SU-DHL-6 (cell line): ENCODE measurements around the gene SMR3B.

ENCODE experiments used
- EZH2phosphoT487 ChIP-seq: fragments of 200-600 bp; sonication (generic), shearing (Covaris generic); conservative IDR thresholded peaks from 2 replicates; pipeline ENCODE4 v1.6.1; 2018; ENCODE audit warnings: mild to moderate bottlenecking, antibody characterized with exemption, low read length, moderate library complexity, mixed read lengths
- TF ChIP-seq, protein P1 (sequence below): fragments of 200-600 bp; sonication (generic); IDR thresholded peaks from one replicate; pipeline ENCODE4 v1.5.1; 2017; ENCODE audit warnings: antibody characterized with exemption, mild to moderate bottlenecking, low read length, moderate library complexity; ENCODE audit not compliant: insufficient read depth, poor library complexity, severe bottlenecking

DNA sequence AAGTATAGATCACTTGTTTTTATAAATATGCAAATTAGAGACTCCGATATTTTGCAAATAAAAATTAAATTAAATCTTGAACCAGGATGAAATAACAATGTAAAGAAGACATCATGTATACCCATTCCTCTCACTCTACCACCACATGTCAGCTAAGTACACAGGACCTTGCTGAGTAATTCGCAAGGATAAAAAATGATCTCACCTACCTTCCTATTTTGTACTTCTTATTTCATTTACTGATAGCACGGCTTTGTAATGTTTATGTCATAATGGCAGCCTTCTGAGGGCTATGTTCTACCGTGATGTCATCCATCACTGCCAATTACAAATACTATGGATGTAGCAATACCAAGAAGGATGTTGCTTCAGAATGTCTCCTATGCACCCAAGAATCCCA lies 10.9 kb upstream of the SMR3B start:
- TF ChIP-seq, protein P1, sequence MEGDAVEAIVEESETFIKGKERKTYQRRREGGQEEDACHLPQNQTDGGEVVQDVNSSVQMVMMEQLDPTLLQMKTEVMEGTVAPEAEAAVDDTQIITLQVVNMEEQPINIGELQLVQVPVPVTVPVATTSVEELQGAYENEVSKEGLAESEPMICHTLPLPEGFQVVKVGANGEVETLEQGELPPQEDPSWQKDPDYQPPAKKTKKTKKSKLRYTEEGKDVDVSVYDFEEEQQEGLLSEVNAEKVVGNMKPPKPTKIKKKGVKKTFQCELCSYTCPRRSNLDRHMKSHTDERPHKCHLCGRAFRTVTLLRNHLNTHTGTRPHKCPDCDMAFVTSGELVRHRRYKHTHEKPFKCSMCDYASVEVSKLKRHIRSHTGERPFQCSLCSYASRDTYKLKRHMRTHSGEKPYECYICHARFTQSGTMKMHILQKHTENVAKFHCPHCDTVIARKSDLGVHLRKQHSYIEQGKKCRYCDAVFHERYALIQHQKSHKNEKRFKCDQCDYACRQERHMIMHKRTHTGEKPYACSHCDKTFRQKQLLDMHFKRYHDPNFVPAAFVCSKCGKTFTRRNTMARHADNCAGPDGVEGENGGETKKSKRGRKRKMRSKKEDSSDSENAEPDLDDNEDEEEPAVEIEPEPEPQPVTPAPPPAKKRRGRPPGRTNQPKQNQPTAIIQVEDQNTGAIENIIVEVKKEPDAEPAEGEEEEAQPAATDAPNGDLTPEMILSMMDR: no peak
- no peak for TF ChIP-seq EZH2phosphoT487
